Small intestine (tissue), 7 donors: ENCODE data around the gene MEN1. TPM values are rescaled to one million over a fixed set of nuclear protein-coding genes. Genes with fewer than 3 reads are reported as not detected.

Experiments
- DNase-seq, 2 donors: peaks; one replicate each; pipeline versions ENCODE4 v3.0.0 to v3.0.0-alpha.2; 2013
- FAIRE-seq: peaks from 2 replicates; lab custom pipeline; 2012; peaks lifted over from hg19 to GRCh38; lab: Jason Lieb, UNC
- H3K27ac ChIP-seq, 3 donors: one replicate each; pipeline ENCODE4 v1.5.1; 2013; ENCODE audit warnings: low read length in 2 of 3, mild to moderate bottlenecking in 2 of 3, control low read depth in 1 of 3, inconsistent platforms in 1 of 3, low read depth in 1 of 3, moderate library complexity in 1 of 3
- H3K27me3 ChIP-seq, 3 donors: one replicate each; pipeline ENCODE4 v1.6.1; 2013; ENCODE audit warnings: low read length in 3 of 3, inconsistent platforms in 1 of 3; ENCODE audit not compliant: control insufficient read depth in 3 of 3, insufficient read depth in 3 of 3
- H3K36me3 ChIP-seq, 3 donors: one replicate each; pipeline ENCODE4 v1.6.1; 2013; ENCODE audit warnings: low read length in 3 of 3, inconsistent platforms in 1 of 3, low read depth in 1 of 3, mild to moderate bottlenecking in 1 of 3, moderate library complexity in 1 of 3; ENCODE audit not compliant: control insufficient read depth in 3 of 3, insufficient read depth in 2 of 3
- H3K4me1 ChIP-seq, 3 donors: one replicate each; pipeline ENCODE4 v1.6.1; 2013; ENCODE audit warnings: low read length in 2 of 3, inconsistent platforms in 1 of 3, low read depth in 1 of 3, mild to moderate bottlenecking in 1 of 3, moderate library complexity in 1 of 3; ENCODE audit not compliant: control insufficient read depth in 3 of 3, insufficient read depth in 2 of 3
- H3K4me3 ChIP-seq, 3 donors: one replicate each; pipeline ENCODE4 v1.5.1; 2013; ENCODE audit warnings: low read length in 3 of 3, control low read depth in 1 of 3, inconsistent platforms in 1 of 3, low read depth in 1 of 3, mild to moderate bottlenecking in 1 of 3, moderate library complexity in 1 of 3
- H3K9me3 ChIP-seq, 2 donors: one replicate each; pipeline ENCODE4 v1.6.1; 2013; ENCODE audit warnings: low read depth in 1 of 2, low read length in 1 of 2; ENCODE audit not compliant: control insufficient read depth in 2 of 2, insufficient read depth in 1 of 2
- WGBS, 3 donors: extraction: QIAGEN DNeasy Blood & Tissue Kit; methylation state at CpG; one replicate each; pipeline ENCODE4 v1.1.7; 2013; 5-methylcytosine and 5-hydroxymethylcytosine counted together
- polyA plus RNA-seq, 4 donors: library from polyadenylated mRNA; stranded (reverse) in 3 of 4; unstranded in 1 of 4; fragments of 200-250 nt in 3 of 4; fragments of 120-200 nt in 1 of 4; gene quantifications; one replicate each; pipeline versions ENCODE4 v1.2.1 to v1.2.3, GENCODE V29; 2013
- donor health status: healthy with polysubstance abuse.
- donor health status: control.
- donor health status: control.
- donor health status: Bipolar disorder and iron deficiency.
- donor health status: healthy.

Gene MEN1
- polyA plus RNA-seq, 4 donors = 17.6 to 28.3 (median 25.2) TPM

DNA sequence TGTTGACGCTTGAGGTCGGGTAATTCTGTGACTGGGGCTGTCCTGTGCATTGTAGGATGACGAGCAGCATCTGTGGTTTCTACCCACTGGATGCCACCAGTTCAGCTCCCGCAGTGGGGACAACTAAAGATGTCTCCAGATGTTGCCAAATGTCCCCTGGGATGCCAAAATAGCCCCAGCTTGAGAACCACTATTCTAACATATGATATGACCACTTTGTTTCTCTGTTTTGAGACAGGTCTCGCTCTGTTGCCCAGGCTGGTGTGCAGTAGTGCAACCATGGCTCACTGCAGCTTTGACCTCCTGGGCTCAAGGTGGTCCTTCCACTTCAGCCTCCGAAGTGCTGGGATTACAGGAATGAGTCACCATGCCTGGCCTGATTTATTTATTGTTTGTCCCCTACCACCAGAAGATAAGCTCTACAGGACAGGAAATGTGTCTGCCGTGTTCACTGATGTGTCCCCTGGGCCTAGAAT lies 4.4 kb upstream of the MEN1 start:
- DNase-seq = no peak
- 61 to 69% (median 67%) methylated on average over 7 of the region's 7 CpGs for WGBS, 3 donors

DNA sequence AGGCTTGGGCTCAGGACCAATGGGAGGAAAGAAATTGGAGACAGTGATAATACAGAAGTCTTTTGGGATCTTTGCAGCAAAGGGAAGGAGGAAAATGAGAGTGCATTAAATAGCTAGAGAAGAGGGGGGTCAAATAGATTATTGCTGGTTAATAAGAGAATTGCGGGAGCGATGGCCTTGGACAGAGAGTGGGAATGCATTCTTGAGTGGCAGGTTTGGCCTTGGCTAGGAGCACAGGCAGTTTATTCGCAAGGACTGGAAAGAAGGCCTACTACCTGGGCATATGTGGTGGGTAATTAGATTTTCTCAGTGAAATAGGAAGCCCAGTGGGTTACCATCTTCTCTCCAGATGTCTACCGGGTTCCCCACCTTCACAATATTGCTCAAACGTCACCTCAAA lies 3.5 kb upstream of the MEN1 start:
- Histone ChIP-seq H3K27ac (no peak overlapping the region), H3K36me3 (no peaks in the 10 kb centered on the region), H3K4me3 (no peak overlapping the region), H3K27me3 (no peaks in the 10 kb centered on the region), H3K9me3 (no peaks in the 10 kb centered on the region), H3K4me1 (peaks cover 0 to 6% (median 1%) of the 10 kb centered on the region in 3 donors)
- no peak for FAIRE-seq
- DNase-seq = no peak
- 88 to 94% (median 89%) methylated on average over 5 of the region's 5 CpGs for WGBS, 3 donors

More for the DNA sequence above, 4.4 kb upstream of the MEN1 start:
- FAIRE-seq = no peak
- H3K27me3 ChIP-seq = no peaks in the 10 kb centered on the region
- H3K4me3 ChIP-seq = no peak overlapping the region
- no peaks in the 10 kb centered on the region for H3K4me1 ChIP-seq
- H3K27ac ChIP-seq = no peak overlapping the region
- H3K36me3 ChIP-seq = no peaks in the 10 kb centered on the region
- H3K9me3 ChIP-seq = no peaks in the 10 kb centered on the region

DNA sequence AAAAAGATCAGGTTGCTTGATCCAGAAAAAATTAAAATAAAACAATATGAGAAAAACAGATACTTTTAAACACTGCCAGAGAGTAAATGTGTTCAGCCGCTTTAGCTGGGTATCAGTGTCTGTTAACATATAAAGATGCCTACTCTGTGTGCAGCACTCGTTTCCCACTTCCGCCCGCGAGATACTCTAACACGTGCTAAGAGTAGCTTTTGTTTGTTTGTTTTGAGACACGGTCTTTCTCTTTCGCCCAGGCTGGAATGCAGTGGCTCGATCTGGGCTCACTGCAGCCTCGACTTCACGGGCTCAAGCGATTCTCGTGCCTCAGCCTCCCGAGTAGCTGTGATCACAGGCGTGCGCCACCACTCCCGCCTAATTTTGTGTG lies 531 bp upstream of the MEN1 start:
- Histone ChIP-seq H3K4me3 (peak overlapping the region; percentile 73 to 99 (median 87)), H3K36me3 (peaks cover 0 to 22% (median 0%) of the 10 kb centered on the region in 3 donors), H3K9me3 (no peaks in the 10 kb centered on the region), H3K4me1 (peaks cover 0 to 6% (median 1%) of the 10 kb centered on the region in 3 donors), H3K27ac (peak overlapping the region in 2 of 3 donors; percentile 84 to 89), H3K27me3 (no peaks in the 10 kb centered on the region)
- FAIRE-seq = no peak
- peak in 1 of 2 donors; percentile 58 for DNase-seq
- 38 to 44% (median 40%) methylated on average over 17 of the region's 17 CpGs for WGBS, 3 donors

DNA sequence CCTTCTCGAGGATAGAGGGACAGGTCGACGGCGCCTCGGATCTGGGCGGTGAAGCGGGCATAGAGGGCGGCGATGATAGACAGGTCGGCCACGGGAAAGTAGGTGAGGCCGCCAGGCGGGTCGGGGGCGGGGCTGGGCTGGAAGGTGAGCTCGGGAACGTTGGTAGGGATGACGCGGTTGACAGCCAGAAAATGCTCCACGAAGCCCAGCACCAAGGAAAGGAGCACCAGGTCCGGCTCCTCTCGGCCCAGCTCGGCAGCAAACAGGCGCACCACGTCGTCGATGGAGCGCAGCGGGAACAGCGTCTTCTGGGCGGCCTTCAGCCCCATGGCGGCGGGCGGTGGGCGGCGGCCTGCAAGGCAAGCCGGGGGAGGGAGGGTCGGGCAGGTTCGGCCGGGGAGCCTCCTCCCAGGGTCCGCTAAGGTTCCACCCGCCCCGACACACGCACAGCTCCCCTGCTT lies 540 bp downstream of the MEN1 start:
- peaks cover 0 to 6% (median 1%) of the 10 kb centered on the region in 3 donors for H3K4me1 ChIP-seq
- peak overlapping the region; percentile 75 to 89 (median 84) for H3K27ac ChIP-seq
- DNase-seq = peak; percentile 74 to 83
- H3K9me3 ChIP-seq = no peaks in the 10 kb centered on the region
- FAIRE-seq = no peak
- peaks cover 0 to 33% (median 0%) of the 10 kb centered on the region in 3 donors for H3K36me3 ChIP-seq
- 1 to 4% (median 2%) methylated on average over 33 to 44 of the region's 44 CpGs for WGBS, 3 donors
- H3K27me3 ChIP-seq = no peaks in the 10 kb centered on the region
- peak overlapping the region; percentile 73 to 99 (median 87) for H3K4me3 ChIP-seq

DNA sequence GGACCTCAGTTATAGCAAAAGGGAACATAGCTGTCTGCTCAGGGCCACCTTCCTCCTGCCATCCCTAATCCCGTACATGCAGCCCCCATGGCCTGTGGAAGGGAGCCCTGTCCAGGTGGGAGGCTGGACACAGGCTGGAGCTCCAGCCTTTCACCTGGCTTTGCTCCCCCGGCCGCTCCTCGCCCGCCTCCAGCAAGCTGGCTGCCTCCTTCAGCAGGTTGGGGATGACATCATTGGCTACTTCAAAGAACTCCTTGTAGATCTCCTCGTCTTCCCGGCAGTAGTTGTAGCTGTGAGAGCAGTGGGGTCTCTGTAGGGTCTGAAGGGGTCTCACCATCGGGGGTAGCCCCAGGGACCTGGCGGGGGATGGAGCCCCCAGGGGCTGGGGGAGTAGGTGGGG lies 4.9 kb downstream of the MEN1 start:
- Histone ChIP-seq H3K9me3 (no peaks in the 10 kb centered on the region), H3K4me3 (no peak overlapping the region), H3K36me3 (peaks cover 0 to 51% (median 0%) of the 10 kb centered on the region in 3 donors), H3K4me1 (peaks cover 1 to 27% (median 4%) of the 10 kb centered on the region in 3 donors), H3K27me3 (no peaks in the 10 kb centered on the region), H3K27ac (no peak overlapping the region)
- FAIRE-seq = no peak
- WGBS, 3 donors = 90 to 96% (median 94%) methylated on average over 8 to 9 of the region's 9 CpGs
- no peak for DNase-seq

DNA sequence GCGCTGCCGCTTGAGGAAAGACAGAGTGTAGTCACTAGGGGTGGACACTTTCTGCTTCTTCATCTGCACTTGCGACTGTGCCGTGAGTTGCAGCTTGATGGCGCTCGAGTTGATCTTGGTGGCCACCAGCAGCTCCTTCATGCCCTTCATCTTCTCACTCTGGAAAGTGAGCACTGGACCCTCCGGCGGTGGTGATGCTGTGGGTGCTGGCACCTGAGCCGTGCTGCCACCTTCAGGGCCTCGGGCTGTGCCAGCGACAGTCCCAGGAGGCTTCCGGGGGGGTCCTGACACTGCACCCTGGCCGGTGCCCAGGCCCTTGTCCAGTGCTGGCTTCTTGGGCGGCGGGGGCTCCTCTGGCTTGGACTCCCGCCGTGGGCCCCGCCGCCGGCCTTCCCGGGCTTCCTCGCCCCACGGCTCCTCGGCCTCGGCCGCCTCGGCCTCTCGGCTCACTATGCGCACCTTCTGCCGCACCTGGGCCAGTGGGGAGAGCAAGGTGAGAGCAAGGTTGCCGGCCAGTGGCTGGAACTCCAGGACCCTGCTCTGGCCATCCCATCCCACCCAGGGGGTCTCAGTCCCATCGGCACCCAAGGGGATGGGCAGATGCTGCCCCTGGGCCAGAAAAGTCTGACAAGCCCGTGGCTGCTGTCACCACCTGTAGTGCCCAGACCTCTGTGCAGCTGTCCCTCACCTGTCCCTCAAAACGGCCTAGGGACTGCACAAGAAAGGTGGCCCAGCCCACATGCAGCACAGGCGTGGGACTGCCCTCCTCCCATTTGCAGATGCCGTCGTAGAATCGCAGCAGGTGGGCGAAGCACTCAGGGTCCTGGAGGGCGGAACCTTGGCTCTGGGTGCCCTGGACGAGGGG lies 5.8 kb downstream of the MEN1 start:
- WGBS, 3 donors = 91 to 94% (median 94%) methylated on average over 35 to 41 of the region's 41 CpGs
- Histone ChIP-seq H3K4me1 (peaks cover 1 to 26% (median 4%) of the 10 kb centered on the region in 3 donors), H3K36me3 (peaks cover 0 to 59% (median 0%) of the 10 kb centered on the region in 3 donors), H3K4me3 (no peak overlapping the region), H3K27me3 (no peaks in the 10 kb centered on the region), H3K9me3 (no peaks in the 10 kb centered on the region), H3K27ac (peak overlapping the region in 1 of 3 donors; percentile 89)
- FAIRE-seq = no peak
- no peak for DNase-seq

DNA sequence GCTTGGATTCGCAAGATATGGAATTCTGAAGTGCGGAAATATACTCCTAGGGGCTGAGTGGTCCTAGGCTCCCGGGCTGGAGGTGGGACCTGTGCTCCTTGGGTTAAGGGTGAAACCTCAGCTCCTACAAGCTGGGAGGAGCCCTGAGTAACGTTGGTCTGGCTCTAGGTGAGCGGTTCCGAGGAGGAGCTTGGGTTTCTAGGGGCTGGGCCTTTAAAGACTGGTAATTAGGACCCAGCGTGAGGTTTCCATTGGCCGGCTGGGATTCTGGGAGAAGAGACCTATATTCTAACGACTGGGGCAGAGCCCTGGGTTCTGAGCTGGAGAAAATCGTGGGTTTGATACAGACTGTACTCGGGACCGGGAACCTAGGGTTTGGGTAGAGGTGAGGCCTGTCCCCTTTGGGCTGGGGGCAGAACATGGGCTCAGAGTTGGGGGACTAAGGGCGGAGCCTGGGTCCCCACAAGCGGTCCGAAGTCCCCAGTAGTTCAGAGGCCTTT lies 6.5 kb downstream of the MEN1 start:
- DNase-seq (no peak), FAIRE-seq (no peak)
- no peaks in the 10 kb centered on the region for H3K9me3 ChIP-seq
- 39 to 42% (median 40%) methylated on average over 15 of the region's 15 CpGs for WGBS, 3 donors
- peak overlapping the region in 2 of 3 donors; percentile 66 to 67 for H3K4me3 ChIP-seq
- peaks cover 0 to 21% (median 4%) of the 10 kb centered on the region in 3 donors for H3K4me1 ChIP-seq
- H3K36me3 ChIP-seq = peaks cover 0 to 66% (median 0%) of the 10 kb centered on the region in 3 donors
- no peaks in the 10 kb centered on the region for H3K27me3 ChIP-seq
- H3K27ac ChIP-seq = peak overlapping the region; percentile 27 to 89 (median 83)

DNA sequence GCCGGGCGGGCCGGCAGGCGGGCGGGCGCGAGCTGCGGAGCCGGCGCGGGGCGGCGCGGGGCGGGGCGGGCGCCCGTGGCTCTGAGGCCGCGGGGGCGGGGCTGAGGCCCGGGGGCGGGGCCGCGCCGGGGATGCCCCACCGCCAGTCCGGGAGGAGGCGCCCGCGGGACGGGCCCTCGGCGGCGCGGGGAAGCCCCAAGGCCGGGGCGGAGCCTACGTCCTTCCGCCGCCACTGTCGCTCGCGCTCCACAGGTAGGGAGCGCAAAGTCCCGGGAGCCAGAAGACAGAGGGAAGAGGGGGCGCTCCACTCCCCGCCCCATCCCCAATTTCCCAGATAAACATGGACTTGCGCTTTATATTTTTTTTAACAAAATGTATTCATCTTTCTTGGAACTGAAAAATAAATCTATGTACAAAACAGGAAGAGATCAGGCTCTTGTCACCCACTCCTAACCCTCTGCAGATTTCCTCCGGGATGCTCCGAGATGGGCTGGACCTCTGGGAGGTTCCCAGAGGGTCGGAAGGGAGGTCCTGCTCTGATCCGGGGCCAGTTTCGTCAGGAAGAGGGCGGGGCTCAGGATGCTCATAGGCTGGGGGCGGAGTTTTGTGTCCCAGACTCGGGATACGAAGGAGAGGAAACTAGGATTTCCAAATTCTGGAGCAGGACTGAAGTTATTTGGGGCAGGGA lies 7.0 kb downstream of the MEN1 start, which contains the start of gene MAP4K2:
Gene MAP4K2, minus strand, starts transcription at position 57 of the 688 bp plus-strand sequence. CDS start 65 bp downstream, outside the sequence.
- H3K27me3 ChIP-seq = no peaks in the 10 kb centered on the region
- no peak for FAIRE-seq
- peak within 1 kb of the TSS; percentile 27 to 89 (median 83) for H3K27ac ChIP-seq
- H3K36me3 ChIP-seq = peaks cover 0 to 70% (median 0%) of the 10 kb centered on the region in 3 donors
- H3K4me3 ChIP-seq = peak within 1 kb of the TSS; percentile 50 to 67 (median 66)
- 0 to 1% (median 0%) methylated on average over 31 to 58 of the region's 58 CpGs for WGBS, 3 donors
- peaks cover 0 to 21% (median 4%) of the 10 kb centered on the region in 3 donors for H3K4me1 ChIP-seq
- peak; percentile 88 to 92 for DNase-seq
- H3K9me3 ChIP-seq = no peaks in the 10 kb centered on the region
